Ascending aorta (tissue), 2 donors: ENCODE results near the gene PLA2G3. TPM values are rescaled to one million over a fixed set of nuclear protein-coding genes. Genes with fewer than 3 reads are reported as not detected.
A peak's percentile ranks its signal among the peaks of the same experiment; 100 is the strongest.
"Not testable (repeated sequence)": the region's sequence is repeated elsewhere in the genome, so short reads cannot be mapped to it uniquely, and the experiment has no call there.

Experiments used
- DNase-seq, 2 donors: peaks; one replicate each; pipeline ENCODE4 v3.0.0-alpha.2; 2019; ENCODE audit warnings: low spot score in 2 of 2
- H3K27ac ChIP-seq, 2 donors: fragments of 200-600 bp; sonication (generic); one replicate each; pipeline ENCODE4 v1.5.1; 2016 to 2017; ENCODE audit warnings: mild to moderate bottlenecking in 1 of 2
- H3K27me3 ChIP-seq: fragments of 200-600 bp; sonication (generic); one replicate; pipeline ENCODE4 v1.5.1; 2017
- H3K36me3 ChIP-seq, 2 donors: fragments of 200-600 bp; sonication (generic); one replicate each; pipeline ENCODE4 v1.5.1; 2016
- H3K4me1 ChIP-seq, 2 donors: fragments of 200-600 bp; sonication (generic); one replicate each; pipeline ENCODE4 v1.5.1; 2016 to 2017; ENCODE audit warnings: mild to moderate bottlenecking in 1 of 2
- H3K4me3 ChIP-seq, 2 donors: fragments of 200-600 bp; sonication (generic); one replicate each; pipeline ENCODE4 v1.5.1; 2016 to 2017; ENCODE audit warnings: mild to moderate bottlenecking in 1 of 2
- H3K9me3 ChIP-seq, 2 donors: fragments of 200-600 bp; sonication (generic); one replicate each; pipeline ENCODE4 v1.5.1; 2016
- intact Hi-C: fragments of 100-400 bp; cut with DNase I; formaldehyde crosslinking; loops from one replicate; pipeline ENCODE4 v1.15.1; 2023
- total RNA-seq: library from RNA; depleted of rRNA; stranded (reverse); fragments of >200 nt; gene quantifications from one replicate; pipeline ENCODE4 v1.1.0, GENCODE V29; 2016
- TF ChIP-seq, protein P1 (sequence below), 3 experiments: fragments of 200-600 bp in 2 of 3; fragments of 450-650 bp in 1 of 3; sonication (generic) in 2 of 3; IDR thresholded peaks; one replicate each; pipeline ENCODE4 v1.5.1; 2016 to 2019; ENCODE audit warnings: antibody characterized with exemption in 3 of 3, mild to moderate bottlenecking in 1 of 3, moderate library complexity in 1 of 3

Gene PLA2G3
- total RNA-seq, 1 donor from 2014 or later = not detected

DNA sequence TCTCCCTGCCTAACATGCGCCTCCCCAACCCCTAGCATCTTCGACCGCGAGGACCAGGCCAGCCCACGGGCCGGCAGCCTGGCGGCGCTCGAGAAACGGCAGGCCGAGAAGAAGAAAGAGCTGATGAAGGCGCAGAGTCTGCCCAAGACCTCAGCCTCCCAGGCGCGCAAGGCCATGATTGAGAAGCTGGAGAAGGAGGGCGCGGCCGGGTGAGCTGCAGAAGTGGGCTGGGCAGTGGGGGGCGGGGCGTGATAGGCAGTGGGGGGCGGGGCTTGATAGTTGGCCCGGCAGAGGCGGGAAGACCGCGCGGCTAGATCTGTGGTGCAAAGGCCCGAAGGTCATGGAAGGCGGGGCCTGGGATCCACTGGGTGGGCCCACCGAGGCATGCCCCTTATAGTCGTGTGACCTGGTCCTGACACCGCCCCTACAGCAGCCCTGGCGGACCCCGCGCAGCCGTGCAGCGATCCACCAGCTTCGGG is 41.6 kb downstream of the PLA2G3 start:
- Histone ChIP-seq H3K4me1 (peaks cover 16 to 75% of the 10 kb centered on the region in 2 donors), H3K27me3 (no peaks in the 10 kb centered on the region), H3K4me3 (no peak overlapping the region), H3K36me3 (peaks cover 77 to 83% of the 10 kb centered on the region in 2 donors), H3K9me3 (no peaks in the 10 kb centered on the region), H3K27ac (peak overlapping the region; percentile 98 to 99)
- peak in 1 of 2 donors; percentile 78 for DNase-seq
- intact Hi-C loops = no loop called here
- TF ChIP-seq, protein P1, sequence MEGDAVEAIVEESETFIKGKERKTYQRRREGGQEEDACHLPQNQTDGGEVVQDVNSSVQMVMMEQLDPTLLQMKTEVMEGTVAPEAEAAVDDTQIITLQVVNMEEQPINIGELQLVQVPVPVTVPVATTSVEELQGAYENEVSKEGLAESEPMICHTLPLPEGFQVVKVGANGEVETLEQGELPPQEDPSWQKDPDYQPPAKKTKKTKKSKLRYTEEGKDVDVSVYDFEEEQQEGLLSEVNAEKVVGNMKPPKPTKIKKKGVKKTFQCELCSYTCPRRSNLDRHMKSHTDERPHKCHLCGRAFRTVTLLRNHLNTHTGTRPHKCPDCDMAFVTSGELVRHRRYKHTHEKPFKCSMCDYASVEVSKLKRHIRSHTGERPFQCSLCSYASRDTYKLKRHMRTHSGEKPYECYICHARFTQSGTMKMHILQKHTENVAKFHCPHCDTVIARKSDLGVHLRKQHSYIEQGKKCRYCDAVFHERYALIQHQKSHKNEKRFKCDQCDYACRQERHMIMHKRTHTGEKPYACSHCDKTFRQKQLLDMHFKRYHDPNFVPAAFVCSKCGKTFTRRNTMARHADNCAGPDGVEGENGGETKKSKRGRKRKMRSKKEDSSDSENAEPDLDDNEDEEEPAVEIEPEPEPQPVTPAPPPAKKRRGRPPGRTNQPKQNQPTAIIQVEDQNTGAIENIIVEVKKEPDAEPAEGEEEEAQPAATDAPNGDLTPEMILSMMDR (IDR thresholded peaks at IDR 0.05) = no peak

DNA sequence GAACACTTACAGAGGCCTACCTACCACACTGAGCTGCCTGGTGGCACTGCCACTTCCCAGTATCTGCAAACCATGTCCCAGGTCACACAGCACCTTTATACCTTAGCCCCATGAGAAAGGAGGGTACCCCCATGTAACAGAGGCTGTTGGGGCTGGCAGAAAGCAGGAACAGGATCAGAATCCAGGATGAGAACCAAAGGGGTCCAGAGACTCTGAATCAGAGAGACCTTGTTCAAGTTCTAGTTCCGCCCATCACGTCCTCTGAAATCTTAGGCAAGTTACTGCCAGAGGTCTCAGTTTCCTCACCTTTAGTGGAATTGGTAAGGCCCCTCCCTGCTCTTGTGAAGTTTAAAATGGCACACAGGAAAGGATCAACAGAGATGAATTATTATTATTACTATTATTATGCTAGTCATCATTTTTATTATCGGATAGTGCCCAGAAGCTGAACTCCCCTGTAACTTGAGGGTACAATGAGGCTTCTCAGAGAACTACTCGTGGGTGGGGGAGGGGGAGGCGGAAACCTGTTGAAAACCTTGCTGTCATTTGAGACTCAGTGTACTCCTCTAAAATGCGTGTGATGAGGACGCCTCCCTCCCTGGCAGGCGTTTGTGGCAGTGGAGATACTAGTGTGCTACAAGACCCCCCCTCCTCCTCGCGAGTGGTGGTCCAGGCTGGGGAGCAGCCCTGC is 42.2 kb downstream of the PLA2G3 start:
- intact Hi-C loops = no loop called here
- DNase-seq = no peak
- Histone ChIP-seq H3K4me3 (no peak overlapping the region), H3K36me3 (peaks cover 83 to 86% of the 10 kb centered on the region in 2 donors), H3K27me3 (no peaks in the 10 kb centered on the region), H3K4me1 (peaks cover 20 to 75% of the 10 kb centered on the region in 2 donors), H3K27ac (peak overlapping the region; percentile 98 to 99), H3K9me3 (no peaks in the 10 kb centered on the region)
- TF ChIP-seq, protein P1 (IDR thresholded peaks at IDR 0.05) = no peak

DNA sequence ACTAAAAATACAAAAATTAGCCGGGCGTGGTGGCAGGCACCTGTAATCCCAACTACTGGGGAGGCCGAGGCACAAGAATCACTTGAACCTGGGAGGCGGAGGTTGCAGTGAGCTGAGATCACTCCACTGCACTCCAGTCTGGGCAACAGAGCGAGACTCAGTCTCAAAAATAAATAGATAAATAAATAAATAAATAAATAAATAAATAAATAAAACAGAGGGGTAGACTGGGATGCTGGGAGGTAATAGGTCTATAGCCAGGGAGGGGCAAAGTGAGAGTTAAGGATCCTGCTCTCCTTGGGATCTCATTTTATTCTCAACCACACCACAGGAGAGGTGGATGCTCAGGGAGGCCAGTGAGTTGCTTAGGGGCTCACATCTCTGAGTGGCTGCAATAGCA is 42.8 kb downstream of the PLA2G3 start:
- H3K4me3 ChIP-seq, H3K27me3 ChIP-seq, intact Hi-C loops, H3K9me3 ChIP-seq, DNase-seq: not testable (repeated sequence)
- Histone ChIP-seq H3K27ac (peak overlapping the region; percentile 98 to 99), H3K36me3 (peaks cover 89 to 90% of the 10 kb centered on the region in 2 donors), H3K4me1 (peaks cover 25 to 74% of the 10 kb centered on the region in 2 donors)

DNA sequence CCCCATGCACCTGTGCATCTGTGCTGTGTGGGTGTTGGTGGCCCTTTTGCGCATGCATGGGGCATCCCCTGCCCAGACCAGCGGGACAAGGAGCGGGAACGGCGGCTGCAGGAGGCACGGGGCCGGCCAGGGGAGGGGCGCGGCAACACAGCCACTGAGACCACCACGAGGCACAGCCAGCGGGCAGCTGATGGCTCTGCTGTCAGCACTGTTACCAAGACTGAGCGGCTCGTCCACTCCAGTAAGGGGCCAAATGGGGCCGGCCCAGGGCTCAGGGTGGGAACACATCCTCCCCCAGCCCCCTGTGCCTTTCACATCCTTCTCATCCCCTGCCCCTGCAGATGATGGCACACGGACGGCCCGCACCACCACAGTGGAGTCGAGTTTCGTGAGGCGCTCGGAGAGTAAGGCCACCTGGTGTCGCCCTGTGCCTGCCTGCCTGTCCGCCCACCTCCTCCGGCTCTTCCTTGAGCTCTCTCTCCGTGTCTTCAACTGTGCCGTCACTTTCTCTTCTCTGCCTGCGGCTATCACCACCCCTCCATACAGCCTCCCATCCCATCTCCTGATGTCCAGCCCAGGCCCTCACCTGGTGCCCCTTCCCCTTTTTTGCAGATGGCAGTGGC is 43.5 kb downstream of the PLA2G3 start:
- intact Hi-C loops = no loop called here
- H3K27ac ChIP-seq = peak overlapping the region; percentile 98 to 99
- H3K27me3 ChIP-seq = no peaks in the 10 kb centered on the region
- no peaks in the 10 kb centered on the region for H3K9me3 ChIP-seq
- DNase-seq = no peak
- H3K4me3 ChIP-seq = no peak overlapping the region
- H3K36me3 ChIP-seq = peaks cover 96 to 98% of the 10 kb centered on the region in 2 donors
- H3K4me1 ChIP-seq = peaks cover 25 to 74% of the 10 kb centered on the region in 2 donors
- TF ChIP-seq, protein P1 (IDR thresholded peaks at IDR 0.05) = no peak

DNA sequence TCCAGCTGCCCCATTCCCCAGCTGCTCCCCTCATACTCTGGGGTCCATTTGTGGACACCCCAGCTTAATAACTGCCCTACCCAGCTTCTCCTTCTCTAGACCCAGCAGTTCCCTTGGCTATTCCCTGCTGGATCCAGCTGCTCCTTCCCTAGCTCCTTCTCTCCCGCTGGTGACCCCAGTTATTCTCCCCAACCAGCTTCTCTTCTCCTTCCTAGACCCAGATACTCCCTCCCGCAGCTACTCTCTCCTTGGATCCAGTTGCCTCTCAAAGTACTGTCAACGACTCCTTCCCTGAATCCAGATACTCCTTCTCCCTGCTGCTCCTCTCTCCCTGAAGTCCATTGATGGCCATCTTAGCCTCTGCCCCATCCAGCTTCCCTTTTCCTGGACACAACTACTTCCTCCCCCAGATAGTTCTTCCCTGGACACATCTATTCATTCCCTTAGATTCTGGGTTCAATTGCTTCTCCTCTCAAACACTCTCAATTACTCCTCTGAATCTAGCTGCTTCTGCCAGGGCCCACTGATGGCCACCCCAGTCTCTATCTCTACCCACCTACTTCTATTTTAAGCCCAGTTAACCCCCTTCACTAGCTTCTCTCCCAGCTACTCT is 44.6 kb downstream of the PLA2G3 start:
- peaks cover 24 to 73% of the 10 kb centered on the region in 2 donors for H3K4me1 ChIP-seq
- H3K36me3 ChIP-seq = peaks cover 99 to 100% of the 10 kb centered on the region in 2 donors
- no peaks in the 10 kb centered on the region for H3K27me3 ChIP-seq
- DNase-seq = no peak
- intact Hi-C loops = no loop called here
- H3K4me3 ChIP-seq = no peak overlapping the region
- no peaks in the 10 kb centered on the region for H3K9me3 ChIP-seq
- TF ChIP-seq, protein P1 (IDR thresholded peaks at IDR 0.05) = no peak
- peak overlapping the region; percentile 98 to 99 for H3K27ac ChIP-seq

DNA sequence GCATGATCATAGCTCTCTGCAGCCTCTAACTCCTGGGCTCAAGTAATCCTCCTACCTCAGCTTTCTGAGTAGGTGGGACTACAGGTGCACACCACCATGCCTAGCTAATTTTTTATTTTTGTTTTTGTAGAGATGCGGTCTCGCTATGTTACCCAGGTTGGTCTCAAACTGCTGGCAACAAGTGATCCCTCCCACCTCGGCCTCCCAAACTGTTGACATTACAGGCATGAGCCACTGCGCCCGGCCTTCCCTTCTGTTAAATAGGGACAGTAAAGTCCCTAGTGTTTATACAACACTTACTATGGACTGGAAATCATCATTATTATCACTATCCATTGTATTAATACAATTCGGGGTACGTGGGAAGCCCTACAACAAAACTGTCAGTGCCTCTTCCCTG is 45.6 kb downstream of the PLA2G3 start:
- DNase-seq = no peak
- peak overlapping the region; percentile 75 to 98 for H3K27ac ChIP-seq
- peaks cover 98 to 100% of the 10 kb centered on the region in 2 donors for H3K36me3 ChIP-seq
- H3K9me3 ChIP-seq = no peaks in the 10 kb centered on the region
- no peaks in the 10 kb centered on the region for H3K27me3 ChIP-seq
- peaks cover 28 to 75% of the 10 kb centered on the region in 2 donors for H3K4me1 ChIP-seq
- H3K4me3 ChIP-seq = no peak overlapping the region
- TF ChIP-seq, protein P1 (IDR thresholded peaks at IDR 0.05) = no peak
- intact Hi-C loops = no loop called here
